GM20000 (cell line): ENCODE measurements around the gene SGF29.
"Not testable (repeated sequence)": the region's sequence is repeated elsewhere in the genome, so short reads cannot be mapped to it uniquely, and the experiment has no call there.

ENCODE experiments used
- DNase-seq: peaks from one replicate; pipeline ENCODE4 v3.0.0; 2012; ENCODE audit warnings: low spot score
- TF ChIP-seq, protein P1 (sequence below): IDR thresholded peaks from 2 replicates; pipeline ENCODE4 v1.5.1; 2012; ENCODE audit warnings: mild to moderate bottlenecking, control low read depth; ENCODE audit errors: extremely low read depth, missing control alignments

Gene SGF29

DNA sequence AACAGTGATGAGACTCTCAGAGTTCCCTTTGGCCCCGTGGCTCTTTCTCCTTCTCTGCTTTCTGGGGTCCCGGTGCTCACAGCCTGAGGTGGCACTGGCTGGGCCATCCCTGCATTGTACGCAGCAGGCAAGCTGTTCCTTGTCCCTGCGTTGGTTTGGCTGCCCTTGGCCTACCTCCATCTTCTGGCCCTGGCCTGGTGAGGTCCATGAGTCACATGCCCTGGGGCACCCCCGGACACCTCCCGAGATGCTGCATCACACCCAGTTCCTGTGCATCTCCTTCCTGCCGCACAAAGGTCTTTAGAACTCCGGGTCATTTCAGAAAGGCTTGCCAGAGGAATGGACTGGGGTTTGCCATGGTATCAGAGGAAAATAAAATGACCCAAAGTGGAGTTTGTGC is 33.7 kb downstream of the SGF29 start:
- DNase-seq, result no peak

DNA sequence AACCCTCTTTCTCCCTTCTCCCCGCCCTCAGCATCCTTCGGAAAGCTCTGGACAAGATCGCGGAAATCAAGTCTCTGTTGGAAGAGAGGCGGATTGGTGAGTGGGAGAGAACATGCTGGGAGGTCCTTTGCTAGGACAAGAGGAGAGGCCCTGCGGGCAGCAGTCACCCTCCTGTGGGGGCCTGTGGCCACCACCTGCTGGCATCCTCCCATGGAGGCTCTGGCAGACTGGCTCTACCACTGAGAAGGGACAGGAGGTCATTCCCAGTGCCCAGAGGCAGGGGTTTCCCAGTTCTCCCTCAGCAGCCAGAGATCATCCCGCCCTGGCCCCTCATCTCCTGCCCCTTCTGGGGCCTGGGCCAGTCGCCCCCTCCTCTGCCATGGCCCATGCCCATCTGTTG is 35.3 kb downstream of the SGF29 start:
- TF ChIP-seq, protein P1, sequence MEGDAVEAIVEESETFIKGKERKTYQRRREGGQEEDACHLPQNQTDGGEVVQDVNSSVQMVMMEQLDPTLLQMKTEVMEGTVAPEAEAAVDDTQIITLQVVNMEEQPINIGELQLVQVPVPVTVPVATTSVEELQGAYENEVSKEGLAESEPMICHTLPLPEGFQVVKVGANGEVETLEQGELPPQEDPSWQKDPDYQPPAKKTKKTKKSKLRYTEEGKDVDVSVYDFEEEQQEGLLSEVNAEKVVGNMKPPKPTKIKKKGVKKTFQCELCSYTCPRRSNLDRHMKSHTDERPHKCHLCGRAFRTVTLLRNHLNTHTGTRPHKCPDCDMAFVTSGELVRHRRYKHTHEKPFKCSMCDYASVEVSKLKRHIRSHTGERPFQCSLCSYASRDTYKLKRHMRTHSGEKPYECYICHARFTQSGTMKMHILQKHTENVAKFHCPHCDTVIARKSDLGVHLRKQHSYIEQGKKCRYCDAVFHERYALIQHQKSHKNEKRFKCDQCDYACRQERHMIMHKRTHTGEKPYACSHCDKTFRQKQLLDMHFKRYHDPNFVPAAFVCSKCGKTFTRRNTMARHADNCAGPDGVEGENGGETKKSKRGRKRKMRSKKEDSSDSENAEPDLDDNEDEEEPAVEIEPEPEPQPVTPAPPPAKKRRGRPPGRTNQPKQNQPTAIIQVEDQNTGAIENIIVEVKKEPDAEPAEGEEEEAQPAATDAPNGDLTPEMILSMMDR, result no peak
- no peak for DNase-seq

More for the DNA sequence above, 33.7 kb downstream of the SGF29 start:
- TF ChIP-seq, protein P1, result no peak

DNA sequence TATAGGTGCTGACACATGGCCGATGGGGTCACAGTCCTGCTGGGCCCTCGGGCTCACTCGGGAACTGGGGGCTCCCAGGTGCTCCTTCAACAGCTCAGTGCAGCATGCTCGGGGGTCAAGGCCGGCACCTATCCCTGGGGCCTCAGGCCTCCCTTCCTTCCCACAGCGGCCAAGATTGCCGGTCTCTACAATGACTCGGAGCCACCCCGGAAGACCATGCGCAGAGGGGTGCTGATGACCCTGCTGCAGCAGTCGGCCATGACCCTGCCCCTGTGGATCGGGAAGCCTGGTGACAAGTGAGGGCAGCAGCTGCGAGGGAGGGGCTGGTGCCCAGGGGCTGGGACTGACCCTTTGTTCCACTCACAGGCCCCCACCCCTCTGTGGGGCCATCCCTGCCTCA is 36.2 kb downstream of the SGF29 start:
- DNase-seq, result no peak

DNA sequence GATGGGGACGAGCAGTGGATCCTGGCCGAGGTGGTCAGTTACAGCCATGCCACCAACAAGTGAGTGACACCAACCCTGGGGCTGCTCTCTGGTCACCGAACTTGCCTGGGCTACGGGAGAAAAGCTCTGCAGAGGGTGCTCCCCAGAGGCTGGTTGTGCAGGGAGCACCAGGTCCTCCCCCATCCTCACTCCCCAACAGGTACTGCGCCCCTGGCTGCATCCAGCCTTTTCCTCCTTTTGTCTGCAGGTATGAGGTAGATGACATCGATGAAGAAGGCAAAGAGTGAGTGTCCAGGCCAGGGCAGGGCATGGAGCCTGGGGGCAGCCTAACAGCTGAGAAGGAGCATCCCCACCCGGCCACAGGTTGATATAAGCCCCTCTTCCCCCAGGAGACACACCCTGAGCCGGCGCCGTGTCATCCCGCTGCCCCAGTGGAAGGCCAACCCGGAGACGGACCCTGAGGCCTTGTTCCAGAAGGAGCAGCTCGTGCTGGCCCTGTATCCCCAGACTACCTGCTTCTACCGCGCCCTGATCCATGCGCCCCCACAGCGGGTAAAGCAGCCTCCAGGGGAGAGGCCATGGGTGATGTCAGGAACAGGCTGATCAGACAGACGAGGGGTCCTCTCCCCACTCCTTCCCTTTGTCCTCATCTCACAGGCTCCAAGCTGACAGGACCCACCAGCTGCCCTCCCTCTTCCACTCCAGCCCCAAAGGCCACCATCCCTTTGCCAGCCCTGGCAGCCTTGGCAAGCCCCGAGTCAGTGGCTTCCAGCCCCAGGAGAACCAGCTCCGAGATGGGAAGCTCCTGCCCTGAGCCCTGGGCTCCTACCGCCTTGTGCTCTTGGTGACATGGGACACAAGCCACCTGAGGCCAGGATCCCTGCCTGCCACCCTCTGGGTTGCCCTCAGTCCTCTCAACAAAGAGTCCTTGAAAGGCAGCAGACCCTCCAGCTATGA is 36.9 kb downstream of the SGF29 start:
- TF ChIP-seq, protein P1, result no peak
- DNase-seq, result no peak

More for the DNA sequence above, 36.2 kb downstream of the SGF29 start:
- TF ChIP-seq, protein P1, result no peak

DNA sequence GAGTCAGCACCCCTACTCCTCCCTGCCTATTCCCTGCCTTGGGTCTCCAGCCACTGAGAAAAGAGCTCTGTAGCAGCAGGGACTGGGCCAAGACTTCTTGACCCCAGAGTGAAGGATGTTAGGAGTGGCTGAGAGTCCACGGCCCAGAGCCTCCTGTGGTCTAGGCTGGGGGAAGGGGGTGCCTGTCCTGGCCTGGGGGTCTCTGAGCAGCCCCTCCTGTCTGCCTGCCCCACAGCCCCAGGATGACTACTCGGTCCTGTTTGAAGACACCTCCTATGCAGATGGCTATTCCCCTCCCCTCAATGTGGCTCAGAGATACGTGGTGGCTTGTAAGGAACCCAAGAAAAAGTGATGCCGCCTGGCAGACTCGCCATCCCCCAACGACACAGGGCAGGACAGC is 37.6 kb downstream of the SGF29 start:
- no peak for DNase-seq
- TF ChIP-seq, protein P1, result no peak

DNA sequence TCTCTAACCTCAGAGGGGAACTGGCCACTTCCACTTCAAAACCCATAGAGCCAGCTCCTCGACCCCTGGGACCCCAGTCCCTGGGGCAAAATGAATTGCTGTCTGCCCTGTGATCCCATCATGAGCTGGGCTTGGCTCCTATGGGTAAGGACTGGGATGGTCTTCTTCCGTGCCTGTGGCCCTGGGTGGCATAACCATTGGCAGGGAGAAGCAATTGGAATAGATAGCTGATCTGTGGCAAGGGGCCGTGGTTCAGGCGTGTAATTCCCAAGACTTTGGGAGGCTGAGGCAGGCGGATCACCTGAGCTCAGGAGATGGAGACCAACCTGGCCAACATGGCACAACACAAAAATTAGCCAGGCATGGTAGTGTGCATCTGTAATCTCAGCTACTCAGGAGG is 38.8 kb downstream of the SGF29 start:
- TF ChIP-seq, protein P1, result no peak
- no peak for DNase-seq

DNA sequence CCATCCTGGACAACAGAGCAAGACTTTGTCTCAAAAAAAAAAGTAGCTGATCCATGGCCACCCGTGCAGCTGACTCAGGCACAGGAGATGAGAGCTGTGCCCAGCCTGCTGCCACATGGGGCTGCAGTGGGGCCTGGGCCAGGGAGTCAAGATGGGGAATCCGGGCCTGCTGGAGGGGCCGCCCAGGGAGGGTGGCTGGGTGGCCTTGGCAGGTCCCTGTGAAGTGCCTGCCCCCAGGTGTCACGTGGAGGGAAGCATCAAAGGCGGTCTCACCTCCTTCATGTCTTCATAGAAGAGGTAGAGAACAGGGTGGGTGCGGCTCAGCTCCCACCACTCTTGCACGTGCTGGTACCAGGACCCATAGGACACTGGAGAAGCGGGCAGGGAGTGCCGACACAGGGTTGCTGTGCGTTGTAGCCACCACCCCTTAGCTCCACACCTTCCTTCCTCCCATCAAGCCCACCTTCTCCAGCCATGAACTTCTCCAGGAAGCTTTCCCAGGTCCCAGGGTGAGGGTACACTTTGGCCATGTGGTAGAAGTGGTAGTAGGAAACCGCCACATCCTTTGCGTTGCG is 39.3 kb downstream of the SGF29 start:
- TF ChIP-seq, protein P1, result no peak
- no peak for DNase-seq

DNA sequence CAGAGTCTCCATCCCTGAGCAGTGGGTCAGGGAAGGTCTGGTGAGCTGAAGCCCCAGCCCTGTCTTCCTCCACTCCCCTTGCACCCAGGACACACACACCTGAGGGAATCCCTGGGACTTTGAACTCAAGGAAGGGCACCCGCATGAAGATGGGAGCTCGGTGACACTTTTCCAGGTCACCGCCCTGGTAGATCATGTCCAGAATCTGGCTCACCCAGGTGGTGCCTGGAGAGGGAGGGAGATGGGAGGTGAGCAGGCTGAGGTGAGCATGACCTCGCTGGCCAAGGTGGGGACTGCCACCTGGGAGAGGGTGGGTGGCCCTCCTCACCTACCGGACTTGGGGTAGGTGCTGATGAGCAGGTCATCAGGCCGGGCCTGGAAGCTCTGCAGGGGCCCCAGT is 41.7 kb downstream of the SGF29 start:
- not testable (repeated sequence) for DNase-seq
